Epithelial cell of proximal tubule (primary cell): ENCODE results near the gene COA1. TPM values are rescaled to one million over a fixed set of nuclear protein-coding genes. Genes with fewer than 3 reads are reported as not detected.

ENCODE experiments used
- DNase-seq: peaks from one replicate; pipeline ENCODE4 v3.0.0-alpha.2; 2011; ENCODE audit warnings: low read depth
- H3K4me3 ChIP-seq: 2 replicates; pipeline ENCODE4 v1.5.1; 2011; ENCODE audit warnings: low read depth, mild to moderate bottlenecking, low read length
- CTCF ChIP-seq: conservative IDR thresholded peaks from 2 replicates; pipeline ENCODE4 v1.5.1; 2012; ENCODE audit warnings: low read depth, mild to moderate bottlenecking, low read length
- total RNA-seq: library from RNA; depleted of rRNA; stranded (reverse); fragments of >200 nt; gene quantifications from 2 replicates; pipeline ENCODE4 v1.2.3, GENCODE V29; 2015

COA1 gene
- total RNA-seq, 1 donor from 2014 or later: 54.0 TPM

GRCh38 chr7:43626695-43627094 lies 102.6 kb downstream of the COA1 start:
- no peak overlapping the region for H3K4me3 ChIP-seq
- DNase-seq: no peak
- no peak for TF ChIP-seq CTCF

- DNase-seq: no peak
- TF ChIP-seq CTCF: no peak
- no peak overlapping the region for H3K4me3 ChIP-seq
These were observed 103.3 kb downstream of the COA1 start for GRCh38 chr7:43625980-43626379.

- TF ChIP-seq CTCF: no peak
These were observed 103.9 kb downstream of the COA1 start for GRCh38 chr7:43625453-43625852.

GRCh38 chr7:43624156-43624555 lies 105.2 kb downstream of the COA1 start:
- no peak for DNase-seq
- TF ChIP-seq CTCF: no peak
- H3K4me3 ChIP-seq: no peak overlapping the region

More at GRCh38 chr7:43625453-43625852, 103.9 kb downstream of the COA1 start:
- DNase-seq: no peak
- no peak overlapping the region for H3K4me3 ChIP-seq

- no peak for TF ChIP-seq CTCF
- H3K4me3 ChIP-seq: no peak overlapping the region
- no peak for DNase-seq
These were observed 107.4 kb downstream of the COA1 start for GRCh38 chr7:43621729-43622448.

GRCh38 chr7:43619213-43620012 lies 109.9 kb downstream of the COA1 start:
- no peak for DNase-seq
- TF ChIP-seq CTCF: no peak
- no peak overlapping the region for H3K4me3 ChIP-seq

- no peak for TF ChIP-seq CTCF
- no peak for DNase-seq
- H3K4me3 ChIP-seq: no peak overlapping the region
These were observed 111.2 kb downstream of the COA1 start for GRCh38 chr7:43618073-43618472.
